Right lobe of liver (tissue), 6 donors: ENCODE measurements around the gene ILDR2. TPM values are rescaled to one million over a fixed set of nuclear protein-coding genes. Genes with fewer than 3 reads are reported as not detected.

Source experiments
- ATAC-seq, 4 donors: fragments of 200-7000 bp; cut with Tn5 transposase; one replicate each; pipeline ENCODE4 v1.9.1; 2020; ENCODE audit warnings: mild to moderate bottlenecking in 4 of 4, moderate library complexity in 4 of 4
- DNase-seq, 3 donors: peaks; one replicate each; pipeline ENCODE4 v3.0.0-alpha.2; 2020
- H3K27ac ChIP-seq, 3 donors: fragments of 200-600 bp; one replicate each; pipeline ENCODE4 v1.8.0; 2022
- H3K27me3 ChIP-seq, 2 donors: fragments of 200-600 bp; one replicate each; pipeline ENCODE4 v1.8.0; 2022
- H3K36me3 ChIP-seq, 4 donors: fragments of 200-600 bp; sonication (generic) in 1 of 4; one replicate each; pipeline versions ENCODE4 v1.5.1 to v1.8.0; 2017 to 2022; ENCODE audit warnings: control low read depth in 1 of 4
- H3K4me1 ChIP-seq, 4 donors: fragments of 200-600 bp; sonication (generic) in 1 of 4; one replicate each; pipeline versions ENCODE4 v1.5.1 to v1.8.0; 2017 to 2022; ENCODE audit warnings: control low read depth in 1 of 4
- H3K4me3 ChIP-seq, 3 donors: fragments of 200-600 bp; one replicate each; pipeline ENCODE4 v1.8.0; 2022
- H3K9me3 ChIP-seq, 4 donors: fragments of 200-600 bp; sonication (generic) in 1 of 4; one replicate each; pipeline versions ENCODE4 v1.5.1 to v1.8.0; 2017 to 2022; ENCODE audit warnings: control low read depth in 1 of 4
- POLR2A ChIP-seq: fragments of 450-650 bp; IDR thresholded peaks from one replicate; pipeline ENCODE4 v1.6.1; 2017; ENCODE audit warnings: antibody characterized with exemption, mild to moderate bottlenecking
- WGBS: methylation state at CpG from one replicate; pipeline ENCODE4 v1.1.6; 2018; ENCODE audit warnings: low coverage, low lambda C conversion rate; ENCODE audit not compliant: insufficient coverage; ENCODE audit errors: missing lambda C conversion rate; 5-methylcytosine and 5-hydroxymethylcytosine counted together
- intact Hi-C, 2 donors: fragments of 100-400 bp; cut with DNase I; formaldehyde crosslinking; loops; one replicate each; pipeline versions ENCODE4 v1.11.2 to v1.14.1; 2022
- total RNA-seq, 6 experiments: library from RNA; depleted of rRNA in 2 of 6; stranded (reverse); fragments of >200 nt in 2 of 6; fragmentation: NEBNext Ultra II Directional in 3 of 6; extraction: Animal tissue kit (Norgen Biotek cat#: 25700) in 3 of 6; gene quantifications; one replicate each; pipeline versions ENCODE4 v1.1.0 to v1.2.4, GENCODE V29; 2016 to 2023
- TF ChIP-seq, protein P1 (sequence below), 4 donors: fragments of 200-600 bp in 3 of 4; fragments of 450-650 bp in 1 of 4; IDR thresholded peaks; one replicate each; pipeline versions ENCODE4 v1.5.1 to v1.8.0; 2016 to 2022; ENCODE audit warnings: antibody characterized with exemption in 4 of 4, mild to moderate bottlenecking in 2 of 4
- donor health status: DM: no; HTN: yes; CAD: no.
- donor health status: DM: no; HTN: no; CAD: no.
- donor health status: DM: no; HTN: no; CAD: no.
- donor health status: DM: no; HTN: yes; CAD: no.
- donor health status: DM: no; HTN: yes; CAD: no.

The ILDR2 gene
- total RNA-seq, 6 experiments from 2014 or later = 1.4 to 3.7 (median 2.2) TPM

DNA sequence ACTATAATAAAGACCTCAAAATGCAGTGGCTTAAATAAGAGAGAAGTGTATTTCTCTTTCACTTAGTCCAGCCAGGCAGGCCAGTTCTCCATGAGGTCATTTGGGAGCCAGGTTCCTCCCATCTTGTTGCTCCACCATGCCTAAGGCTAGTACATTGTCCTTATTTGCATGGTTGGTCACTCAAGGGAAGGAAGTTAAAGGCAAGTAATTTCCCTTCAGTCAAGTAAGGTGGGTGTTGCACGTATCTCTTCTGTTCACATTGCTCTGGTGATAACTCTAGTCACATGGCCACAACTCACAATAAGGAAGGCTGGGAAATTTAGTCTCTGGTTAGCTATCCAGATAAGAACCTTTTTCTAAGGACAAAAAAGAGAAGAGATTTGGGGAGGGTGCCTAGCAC is 72.1 kb downstream of the ILDR2 start:
- 55% methylated on average over 1 of the region's 1 CpG for WGBS
- H3K27ac ChIP-seq = no peak overlapping the region
- H3K27me3 ChIP-seq = no peaks in the 10 kb centered on the region
- H3K4me1 ChIP-seq = no peaks in the 10 kb centered on the region
- intact Hi-C loops = no loop called here
- no peak for TF ChIP-seq POLR2A
- TF ChIP-seq, protein P1, sequence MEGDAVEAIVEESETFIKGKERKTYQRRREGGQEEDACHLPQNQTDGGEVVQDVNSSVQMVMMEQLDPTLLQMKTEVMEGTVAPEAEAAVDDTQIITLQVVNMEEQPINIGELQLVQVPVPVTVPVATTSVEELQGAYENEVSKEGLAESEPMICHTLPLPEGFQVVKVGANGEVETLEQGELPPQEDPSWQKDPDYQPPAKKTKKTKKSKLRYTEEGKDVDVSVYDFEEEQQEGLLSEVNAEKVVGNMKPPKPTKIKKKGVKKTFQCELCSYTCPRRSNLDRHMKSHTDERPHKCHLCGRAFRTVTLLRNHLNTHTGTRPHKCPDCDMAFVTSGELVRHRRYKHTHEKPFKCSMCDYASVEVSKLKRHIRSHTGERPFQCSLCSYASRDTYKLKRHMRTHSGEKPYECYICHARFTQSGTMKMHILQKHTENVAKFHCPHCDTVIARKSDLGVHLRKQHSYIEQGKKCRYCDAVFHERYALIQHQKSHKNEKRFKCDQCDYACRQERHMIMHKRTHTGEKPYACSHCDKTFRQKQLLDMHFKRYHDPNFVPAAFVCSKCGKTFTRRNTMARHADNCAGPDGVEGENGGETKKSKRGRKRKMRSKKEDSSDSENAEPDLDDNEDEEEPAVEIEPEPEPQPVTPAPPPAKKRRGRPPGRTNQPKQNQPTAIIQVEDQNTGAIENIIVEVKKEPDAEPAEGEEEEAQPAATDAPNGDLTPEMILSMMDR (IDR thresholded peaks at IDR 0.05) = no peak
- H3K4me3 ChIP-seq = no peak overlapping the region
- ATAC-seq (peak in 1 of 4 donors; percentile 48), DNase-seq (no peak)
- H3K36me3 ChIP-seq = no peaks in the 10 kb centered on the region
- no peaks in the 10 kb centered on the region for H3K9me3 ChIP-seq

DNA sequence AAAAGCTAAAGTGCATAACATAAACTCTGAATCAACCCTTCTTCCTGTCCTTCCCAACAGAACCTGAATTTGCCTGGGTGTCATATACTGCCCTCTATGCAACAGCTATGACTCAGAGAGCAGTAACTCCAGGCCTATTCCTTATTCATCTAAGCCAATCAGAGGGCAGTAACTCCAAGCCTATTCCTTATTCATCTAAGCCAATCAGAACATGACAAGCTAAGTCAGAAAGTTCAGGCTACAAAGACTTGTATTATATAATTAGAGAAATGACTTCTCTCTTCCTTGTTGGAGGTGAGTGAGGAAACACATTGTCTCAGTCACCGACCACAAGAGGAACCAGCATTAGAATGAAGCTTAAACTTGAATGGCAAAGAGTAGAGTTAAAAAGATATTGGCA is 73.1 kb downstream of the ILDR2 start:
- TF ChIP-seq POLR2A = no peak
- TF ChIP-seq, protein P1 (IDR thresholded peaks at IDR 0.05) = no peak
- no peaks in the 10 kb centered on the region for H3K4me1 ChIP-seq
- H3K9me3 ChIP-seq = no peaks in the 10 kb centered on the region
- H3K27me3 ChIP-seq = no peaks in the 10 kb centered on the region
- ATAC-seq (peak in 3 of 4 donors; percentile 10 to 61 (median 38)), DNase-seq (no peak)
- intact Hi-C loops = no loop called here
- H3K36me3 ChIP-seq = no peaks in the 10 kb centered on the region
- no peak overlapping the region for H3K27ac ChIP-seq
- WGBS = 73% methylated on average over 1 of the region's 1 CpG
- no peak overlapping the region for H3K4me3 ChIP-seq

DNA sequence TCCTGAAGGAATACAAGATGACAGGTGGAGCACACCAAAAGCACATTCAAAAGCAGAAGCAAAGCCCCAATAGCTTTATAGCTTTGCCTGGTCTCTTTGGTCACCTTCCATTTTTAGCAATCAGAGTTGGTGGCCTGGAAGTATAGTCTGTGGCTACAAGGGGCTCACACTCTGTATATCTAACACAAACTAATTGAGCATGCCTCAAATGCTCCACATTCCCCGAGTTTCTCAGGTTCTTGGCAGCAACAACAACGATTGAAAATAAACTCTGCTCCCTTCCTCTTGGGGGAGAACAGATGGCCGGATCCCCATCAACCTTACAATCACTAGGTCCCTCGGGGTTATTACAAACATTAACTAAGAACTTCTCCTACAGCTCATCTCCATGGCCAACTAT is 74.4 kb downstream of the ILDR2 start:
- Histone ChIP-seq H3K27ac (no peak overlapping the region), H3K9me3 (no peaks in the 10 kb centered on the region), H3K4me3 (no peak overlapping the region), H3K27me3 (no peaks in the 10 kb centered on the region), H3K36me3 (no peaks in the 10 kb centered on the region), H3K4me1 (no peaks in the 10 kb centered on the region)
- TF ChIP-seq POLR2A = no peak
- TF ChIP-seq, protein P1 (IDR thresholded peaks at IDR 0.05) = no peak
- intact Hi-C loops = no loop called here
- ATAC-seq = no peak
- WGBS = 53% methylated on average over 4 of the region's 4 CpGs
- no peak for DNase-seq

DNA sequence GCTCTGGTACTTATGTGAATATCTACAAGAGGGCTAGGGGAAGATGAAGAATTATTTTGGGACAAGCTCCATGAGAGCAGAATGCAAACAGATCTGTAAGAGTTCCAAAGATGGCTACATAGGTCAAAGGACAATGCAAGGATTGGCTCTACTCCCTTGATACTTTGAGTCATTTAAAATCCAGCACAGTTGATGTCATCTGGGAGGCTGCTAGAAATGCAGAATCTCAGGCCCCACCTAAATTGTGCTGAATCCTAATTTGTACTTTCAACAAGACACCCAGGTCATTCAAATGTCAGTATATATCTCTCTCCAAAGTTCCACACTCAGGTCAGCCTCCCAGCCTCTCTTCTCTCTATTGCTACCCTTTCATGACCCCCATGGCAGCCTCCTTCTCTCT is 75.6 kb downstream of the ILDR2 start:
- no peaks in the 10 kb centered on the region for H3K36me3 ChIP-seq
- H3K4me1 ChIP-seq = no peaks in the 10 kb centered on the region
- H3K27ac ChIP-seq = no peak overlapping the region
- no peaks in the 10 kb centered on the region for H3K9me3 ChIP-seq
- ATAC-seq = no peak
- TF ChIP-seq, protein P1 (IDR thresholded peaks at IDR 0.05) = no peak
- no peak for TF ChIP-seq POLR2A
- no peak overlapping the region for H3K4me3 ChIP-seq
- intact Hi-C loops = no loop called here
- no peaks in the 10 kb centered on the region for H3K27me3 ChIP-seq
- no peak for DNase-seq

DNA sequence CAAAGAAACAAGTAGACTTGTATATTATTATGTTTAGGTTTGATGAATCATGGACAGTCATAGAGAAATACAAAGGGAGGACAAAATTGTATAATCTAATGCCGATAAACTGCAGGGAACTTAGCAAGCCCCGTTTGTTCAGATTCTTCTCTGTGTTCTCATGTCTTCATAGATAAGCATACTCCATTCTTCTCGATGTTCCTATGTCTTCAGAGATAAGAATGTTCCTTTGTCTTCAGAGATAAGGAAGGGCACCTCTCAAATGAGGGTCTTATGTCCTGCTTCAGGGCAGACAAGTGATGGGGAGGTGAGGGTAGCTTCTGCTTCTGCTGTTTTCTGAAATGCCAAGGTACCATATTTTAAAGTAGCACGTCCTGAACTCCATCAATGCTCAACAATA is 79.6 kb downstream of the ILDR2 start:
- H3K9me3 ChIP-seq = no peaks in the 10 kb centered on the region
- H3K4me3 ChIP-seq = no peak overlapping the region
- TF ChIP-seq, protein P1 (IDR thresholded peaks at IDR 0.05) = no peak
- TF ChIP-seq POLR2A = no peak
- ATAC-seq = no peak
- intact Hi-C loops = no loop called here
- no peak for DNase-seq
- H3K27me3 ChIP-seq = no peaks in the 10 kb centered on the region
- no peak overlapping the region for H3K27ac ChIP-seq
- no peaks in the 10 kb centered on the region for H3K36me3 ChIP-seq
- WGBS = 60% methylated on average over 4 of the region's 4 CpGs
- no peaks in the 10 kb centered on the region for H3K4me1 ChIP-seq
